Measurements from ENCODE around the gene ARGLU1.

DNA sequence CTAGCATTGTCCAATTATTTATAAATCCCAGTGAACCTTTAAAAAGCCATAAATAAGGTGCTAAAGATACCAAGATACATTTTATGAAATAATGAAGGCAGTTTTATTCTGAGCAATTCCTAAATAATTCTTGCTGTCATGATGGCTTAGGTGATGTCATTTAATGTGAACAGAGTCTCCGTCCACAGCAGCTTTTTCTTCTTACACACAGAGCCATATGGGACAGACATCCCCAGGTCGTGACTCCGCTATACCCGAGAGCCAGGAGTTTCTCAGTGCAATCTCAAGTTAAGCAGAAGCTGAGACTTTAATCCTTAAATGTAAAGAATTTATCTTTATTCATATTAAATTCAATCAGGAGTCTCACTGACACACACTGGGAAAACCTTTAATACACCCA is 62.2 kb downstream of the ARGLU1 start:
- TF ChIP-seq, protein P1, sequence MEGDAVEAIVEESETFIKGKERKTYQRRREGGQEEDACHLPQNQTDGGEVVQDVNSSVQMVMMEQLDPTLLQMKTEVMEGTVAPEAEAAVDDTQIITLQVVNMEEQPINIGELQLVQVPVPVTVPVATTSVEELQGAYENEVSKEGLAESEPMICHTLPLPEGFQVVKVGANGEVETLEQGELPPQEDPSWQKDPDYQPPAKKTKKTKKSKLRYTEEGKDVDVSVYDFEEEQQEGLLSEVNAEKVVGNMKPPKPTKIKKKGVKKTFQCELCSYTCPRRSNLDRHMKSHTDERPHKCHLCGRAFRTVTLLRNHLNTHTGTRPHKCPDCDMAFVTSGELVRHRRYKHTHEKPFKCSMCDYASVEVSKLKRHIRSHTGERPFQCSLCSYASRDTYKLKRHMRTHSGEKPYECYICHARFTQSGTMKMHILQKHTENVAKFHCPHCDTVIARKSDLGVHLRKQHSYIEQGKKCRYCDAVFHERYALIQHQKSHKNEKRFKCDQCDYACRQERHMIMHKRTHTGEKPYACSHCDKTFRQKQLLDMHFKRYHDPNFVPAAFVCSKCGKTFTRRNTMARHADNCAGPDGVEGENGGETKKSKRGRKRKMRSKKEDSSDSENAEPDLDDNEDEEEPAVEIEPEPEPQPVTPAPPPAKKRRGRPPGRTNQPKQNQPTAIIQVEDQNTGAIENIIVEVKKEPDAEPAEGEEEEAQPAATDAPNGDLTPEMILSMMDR (IDR thresholded peaks at IDR 0.05; ENCODE audit: insufficient read depth, low read length, poor library complexity, severe bottlenecking), result no peak
- no peak for TF ChIP-seq EZH2phosphoT487 (conservative IDR thresholded peaks at IDR 0.05; ENCODE audit: low read length)
